ENCODE measurements around the gene HLA-DMA.

DNA sequence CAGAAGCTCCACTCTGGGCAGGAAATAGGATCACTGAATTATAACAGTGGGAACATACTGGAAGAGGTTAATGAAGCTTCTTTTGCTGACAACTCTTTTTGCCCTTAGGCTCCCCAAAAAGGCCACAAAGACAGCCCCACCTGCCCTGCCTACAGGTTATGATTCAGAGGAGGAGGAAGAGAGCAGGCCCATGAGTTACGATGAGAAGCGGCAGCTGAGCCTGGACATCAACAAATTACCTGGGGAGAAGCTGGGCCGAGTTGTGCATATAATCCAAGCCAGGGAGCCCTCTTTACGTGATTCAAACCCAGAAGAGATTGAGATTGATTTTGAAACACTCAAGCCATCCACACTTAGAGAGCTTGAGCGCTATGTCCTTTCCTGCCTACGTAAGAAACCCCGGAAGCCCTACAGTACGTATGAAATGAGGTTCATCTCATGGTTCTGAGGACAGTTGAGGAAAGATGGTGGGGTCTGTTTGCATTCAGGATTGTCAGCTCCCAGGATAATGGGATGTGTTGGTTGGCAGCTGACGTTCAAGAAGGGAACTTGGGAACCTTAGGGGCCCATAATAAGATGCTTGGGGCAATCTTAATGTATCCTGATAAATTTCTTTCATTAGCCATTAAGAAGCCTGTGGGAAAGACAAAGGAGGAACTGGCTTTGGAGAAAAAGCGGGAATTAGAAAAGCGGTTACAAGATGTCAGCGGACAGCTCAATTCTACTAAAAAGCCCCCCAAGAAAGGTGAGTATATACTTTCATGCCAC, 27.0 kb upstream of the HLA-DMA start:
- TF ChIP-seq, protein P1, sequence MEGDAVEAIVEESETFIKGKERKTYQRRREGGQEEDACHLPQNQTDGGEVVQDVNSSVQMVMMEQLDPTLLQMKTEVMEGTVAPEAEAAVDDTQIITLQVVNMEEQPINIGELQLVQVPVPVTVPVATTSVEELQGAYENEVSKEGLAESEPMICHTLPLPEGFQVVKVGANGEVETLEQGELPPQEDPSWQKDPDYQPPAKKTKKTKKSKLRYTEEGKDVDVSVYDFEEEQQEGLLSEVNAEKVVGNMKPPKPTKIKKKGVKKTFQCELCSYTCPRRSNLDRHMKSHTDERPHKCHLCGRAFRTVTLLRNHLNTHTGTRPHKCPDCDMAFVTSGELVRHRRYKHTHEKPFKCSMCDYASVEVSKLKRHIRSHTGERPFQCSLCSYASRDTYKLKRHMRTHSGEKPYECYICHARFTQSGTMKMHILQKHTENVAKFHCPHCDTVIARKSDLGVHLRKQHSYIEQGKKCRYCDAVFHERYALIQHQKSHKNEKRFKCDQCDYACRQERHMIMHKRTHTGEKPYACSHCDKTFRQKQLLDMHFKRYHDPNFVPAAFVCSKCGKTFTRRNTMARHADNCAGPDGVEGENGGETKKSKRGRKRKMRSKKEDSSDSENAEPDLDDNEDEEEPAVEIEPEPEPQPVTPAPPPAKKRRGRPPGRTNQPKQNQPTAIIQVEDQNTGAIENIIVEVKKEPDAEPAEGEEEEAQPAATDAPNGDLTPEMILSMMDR (IDR thresholded peaks at IDR 0.05; ENCODE audit: insufficient read depth, low read depth, low read length) = no peak
- TF ChIP-seq EZH2 (IDR thresholded peaks at IDR 0.05; ENCODE audit: insufficient read depth, low read length) = no peak

Measured in astrocyte (in vitro differentiated cells and primary cell).